B cell (primary cell): ENCODE data around the gene COL4A6. TPM values are rescaled to one million over a fixed set of nuclear protein-coding genes. Genes with fewer than 3 reads are reported as not detected.

Experiments
- ATAC-seq: fragments of 200-7000 bp; cut with Tn5 transposase; one replicate; pipeline ENCODE4 v1.10.0; 2021; ENCODE audit warnings: low read depth, mild to moderate bottlenecking, moderate number of reproducible peaks, moderate library complexity
- CTCF ChIA-PET: fragments of 350-600 bp; sonication (Branson Sonifier 250); formaldehyde crosslinking; loops from one replicate; lab custom pipeline; 2021; ENCODE audit warnings: antibody characterized with exemption, inconsistent platforms; lab: Charles Lee
- POLR2A ChIA-PET: fragments of 350-600 bp; sonication (Branson Sonifier 250); formaldehyde crosslinking; loops from one replicate; lab custom pipeline; 2021; ENCODE audit warnings: antibody characterized with exemption; lab: Charles Lee
- DNase-seq: peaks from one replicate; pipeline ENCODE4 v3.0.0; 2013
- H2AFZ ChIP-seq: 2 replicates; pipeline ENCODE4 v1.6.1; 2012; ENCODE audit warnings: mild to moderate bottlenecking, low read depth, low read length; ENCODE audit not compliant: insufficient read depth, poor library complexity, severe bottlenecking
- H3K27ac ChIP-seq, 2 donors: 1 replicate in 1 of 2; 2 replicates in 1 of 2; pipeline ENCODE4 v1.5.1; 2012 to 2013; ENCODE audit warnings: low read length in 2 of 2, mild to moderate bottlenecking in 2 of 2, moderate library complexity in 1 of 2
- H3K27me3 ChIP-seq, 4 experiments: fragments of 200-600 bp in 1 of 4; sonication (generic) in 1 of 4; replicated peaks in 1 of 4; 1 replicate in 2 of 4; 2 replicates in 2 of 4; pipeline versions ENCODE4 v1.6.1 to v1.7.0; 2013 to 2016; ENCODE audit warnings: low read length in 3 of 4, mild to moderate bottlenecking in 2 of 4, mixed read lengths in 1 of 4, moderate library complexity in 1 of 4; ENCODE audit not compliant: insufficient read depth in 4 of 4, control insufficient read depth in 3 of 4; ENCODE audit errors: control extremely low read depth in 1 of 4
- H3K36me3 ChIP-seq, 2 experiments: replicated peaks in 1 of 2; 1 replicate in 1 of 2; 2 replicates in 1 of 2; pipeline versions ENCODE4 v1.6.1 to v1.7.1; 2013; ENCODE audit warnings: low read length in 1 of 2; ENCODE audit not compliant: insufficient read depth in 2 of 2, control insufficient read depth in 1 of 2; ENCODE audit errors: control extremely low read depth in 1 of 2, extremely low read depth in 1 of 2
- H3K4me1 ChIP-seq, 2 donors: fragments of 200-600 bp in 1 of 2; sonication (generic) in 1 of 2; 1 replicate in 1 of 2; 2 replicates in 1 of 2; pipeline versions ENCODE4 v1.5.1 to v1.6.1; 2013 to 2017; ENCODE audit warnings: low read length in 2 of 2; ENCODE audit not compliant: control insufficient read depth in 2 of 2, insufficient read depth in 2 of 2
- H3K4me2 ChIP-seq: replicated peaks from 2 replicates; pipeline ENCODE3; 2012; ENCODE audit warnings: mild to moderate bottlenecking, low read depth, low read length; ENCODE audit not compliant: poor library complexity, severe bottlenecking
- H3K4me3 ChIP-seq, 5 experiments: fragments of 200-600 bp in 1 of 5; sonication (generic) in 1 of 5; 1 replicate in 3 of 5; 2 replicates in 2 of 5; pipeline versions ENCODE4 v1.5.1 to v1.7.0; 2011 to 2016; ENCODE audit warnings: low read length in 4 of 5, mild to moderate bottlenecking in 4 of 5, low read depth in 2 of 5, control low read depth in 1 of 5, moderate library complexity in 1 of 5; ENCODE audit not compliant: insufficient read depth in 1 of 5; ENCODE audit errors: control extremely low read depth in 1 of 5, extremely low read depth in 1 of 5
- H3K79me2 ChIP-seq: fragments of 200-600 bp; sonication (generic); one replicate; pipeline ENCODE4 v1.6.0; 2016; ENCODE audit warnings: low read length; ENCODE audit not compliant: control insufficient read depth, insufficient read depth
- H3K9ac ChIP-seq: fragments of 200-600 bp; sonication (generic); 2 replicates; pipeline ENCODE4 v1.6.1; 2017; ENCODE audit warnings: mild to moderate bottlenecking, low read length, moderate library complexity
- H3K9me3 ChIP-seq, 3 donors: one replicate each; pipeline versions ENCODE4 v1.6.1 to v1.7.1; 2013; ENCODE audit warnings: low read length in 2 of 3; ENCODE audit not compliant: control insufficient read depth in 2 of 3, insufficient read depth in 1 of 3; ENCODE audit errors: control extremely low read depth in 1 of 3
- H4K20me1 ChIP-seq: 2 replicates; pipeline ENCODE4 v1.6.0; 2012; ENCODE audit warnings: mild to moderate bottlenecking, low read length; ENCODE audit not compliant: insufficient read depth, control insufficient read depth, poor library complexity, severe bottlenecking
- H3K27ac Mint-ChIP-seq: one replicate; pipeline ENCODE4 v1.8.0; 2021; ENCODE audit warnings: mixed read lengths
- H3K27me3 Mint-ChIP-seq: one replicate; pipeline ENCODE4 v1.8.0; 2021; ENCODE audit warnings: mixed read lengths
- H3K4me1 Mint-ChIP-seq: one replicate; pipeline ENCODE4 v1.8.0; 2021; ENCODE audit warnings: mixed read lengths
- H3K4me3 Mint-ChIP-seq: one replicate; pipeline ENCODE4 v1.8.0; 2021; ENCODE audit warnings: mixed read lengths
- H3K9me3 Mint-ChIP-seq: one replicate; pipeline ENCODE4 v1.8.0; 2022; ENCODE audit warnings: mixed read lengths; ENCODE audit not compliant: insufficient read depth
- EZH2 ChIP-seq: IDR thresholded peaks from 2 replicates; pipeline ENCODE4 v1.6.1; 2012; ENCODE audit warnings: borderline replicate concordance, low read depth, mild to moderate bottlenecking, moderate library complexity, low read length; ENCODE audit not compliant: insufficient read depth, poor library complexity, severe bottlenecking
- WGBS: methylation state at CpG from one replicate; pipeline ENCODE4 v1.1.5; 2013; ENCODE audit warnings: missing lambda C conversion rate; ENCODE audit not compliant: insufficient coverage; 5-methylcytosine and 5-hydroxymethylcytosine counted together
- intact Hi-C: fragments of 100-400 bp; cut with micrococcal nuclease; formaldehyde crosslinking; loops from one replicate; pipeline ENCODE4 v1.10.0; 2022
- polyA plus RNA-seq: library from polyadenylated mRNA; depleted of rRNA; stranded (reverse); fragments of >200 nt; gene quantifications from 2 replicates; pipeline ENCODE4 v1.2.3, GENCODE V29; 2012
- total RNA-seq, 2 donors: library from RNA; stranded (reverse); fragments of 120-200 nt in 1 of 2; gene quantifications; 1 replicate in 1 of 2; 2 replicates in 1 of 2; pipeline versions ENCODE4 v1.2.3 to v1.2.4, GENCODE V29; 2013 to 2022
- TF ChIP-seq, protein P1 (sequence below): fragments of 200-600 bp; IDR thresholded peaks from one replicate; pipeline ENCODE4 v1.8.0; 2022; ENCODE audit warnings: antibody characterized with exemption, mild to moderate bottlenecking

The COL4A6 gene
- total and polyA plus RNA-seq, 2 donors (not counting 1 experiment from before 2014, with no cell fraction given): not detected

DNA sequence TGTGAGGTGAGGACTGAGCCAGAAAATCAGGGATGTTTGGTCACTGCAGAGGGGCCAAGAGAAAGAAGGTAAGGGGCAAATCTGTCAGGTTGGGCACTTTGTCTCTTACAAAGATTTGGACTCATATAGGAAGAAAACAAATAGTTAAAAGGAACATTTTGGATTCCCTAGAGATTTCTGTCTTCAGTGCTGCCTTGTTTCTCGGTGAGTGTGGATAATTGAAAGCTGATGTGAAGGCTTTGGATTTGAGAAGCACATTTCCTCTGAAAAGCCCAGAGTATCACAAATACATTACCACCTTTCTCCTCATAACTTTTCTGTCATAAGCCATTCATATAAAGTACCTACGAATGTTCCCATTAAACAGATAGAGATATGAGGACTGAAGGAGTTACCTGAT lies 239.2 kb downstream of the COL4A6 start:
- Mint-ChIP-seq H3K9me3 (no peaks in the 10 kb centered on the region), H3K27me3 (peaks cover 10% of the 10 kb centered on the region), H3K4me3 (no peak overlapping the region), H3K4me1 (no peaks in the 10 kb centered on the region), H3K27ac (no peak overlapping the region)
- TF ChIP-seq, protein P1, sequence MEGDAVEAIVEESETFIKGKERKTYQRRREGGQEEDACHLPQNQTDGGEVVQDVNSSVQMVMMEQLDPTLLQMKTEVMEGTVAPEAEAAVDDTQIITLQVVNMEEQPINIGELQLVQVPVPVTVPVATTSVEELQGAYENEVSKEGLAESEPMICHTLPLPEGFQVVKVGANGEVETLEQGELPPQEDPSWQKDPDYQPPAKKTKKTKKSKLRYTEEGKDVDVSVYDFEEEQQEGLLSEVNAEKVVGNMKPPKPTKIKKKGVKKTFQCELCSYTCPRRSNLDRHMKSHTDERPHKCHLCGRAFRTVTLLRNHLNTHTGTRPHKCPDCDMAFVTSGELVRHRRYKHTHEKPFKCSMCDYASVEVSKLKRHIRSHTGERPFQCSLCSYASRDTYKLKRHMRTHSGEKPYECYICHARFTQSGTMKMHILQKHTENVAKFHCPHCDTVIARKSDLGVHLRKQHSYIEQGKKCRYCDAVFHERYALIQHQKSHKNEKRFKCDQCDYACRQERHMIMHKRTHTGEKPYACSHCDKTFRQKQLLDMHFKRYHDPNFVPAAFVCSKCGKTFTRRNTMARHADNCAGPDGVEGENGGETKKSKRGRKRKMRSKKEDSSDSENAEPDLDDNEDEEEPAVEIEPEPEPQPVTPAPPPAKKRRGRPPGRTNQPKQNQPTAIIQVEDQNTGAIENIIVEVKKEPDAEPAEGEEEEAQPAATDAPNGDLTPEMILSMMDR: no peak
- TF ChIP-seq EZH2: no peak
- H3K79me2 ChIP-seq: no peaks in the 10 kb centered on the region
- H4K20me1 ChIP-seq: no peaks in the 10 kb centered on the region
- no peaks in the 10 kb centered on the region for H3K9me3 ChIP-seq
- no CpG with 5 or more reads among the region's 2 CpGs for WGBS
- H2AFZ ChIP-seq: no peak overlapping the region
- no peaks in the 10 kb centered on the region for H3K4me1 ChIP-seq
- H3K27me3 ChIP-seq: peaks cover 0 to 3% (median 0%) of the 10 kb centered on the region in 4 experiments
- H3K9ac ChIP-seq: no peak overlapping the region
- no peak overlapping the region for H3K4me2 ChIP-seq
- POLR2A ChIA-PET: no interaction called here
- H3K36me3 ChIP-seq: no peaks in the 10 kb centered on the region
- CTCF ChIA-PET: no interaction called here
- H3K4me3 ChIP-seq: no peak overlapping the region
- no peak overlapping the region for H3K27ac ChIP-seq
- ATAC-seq (no peak), DNase-seq (no peak)
- intact Hi-C loops: no loop called here

- ChIA-PET CTCF (no interaction called here), POLR2A (no interaction called here)
- ATAC-seq (no peak), DNase-seq (no peak)
- H3K9me3 ChIP-seq: no peaks in the 10 kb centered on the region
- H3K9ac ChIP-seq: no peak overlapping the region
- H2AFZ ChIP-seq: no peak overlapping the region
- H3K4me3 Mint-ChIP-seq: no peak overlapping the region
- no peaks in the 10 kb centered on the region for H3K79me2 ChIP-seq
- H3K27me3 ChIP-seq: peaks cover 0 to 2% (median 0%) of the 10 kb centered on the region in 4 experiments
- H3K36me3 ChIP-seq: no peaks in the 10 kb centered on the region
- no peaks in the 10 kb centered on the region for H4K20me1 ChIP-seq
- H3K9me3 Mint-ChIP-seq: no peaks in the 10 kb centered on the region
- no peaks in the 10 kb centered on the region for H3K4me1 Mint-ChIP-seq
- 100% methylated on average over 1 of the region's 1 CpG for WGBS
- no peak overlapping the region for H3K27ac Mint-ChIP-seq
- no peak overlapping the region for H3K4me2 ChIP-seq
- intact Hi-C loops: no loop called here
- H3K4me3 ChIP-seq: no peak overlapping the region
- H3K27me3 Mint-ChIP-seq: peaks cover 10% of the 10 kb centered on the region
- H3K4me1 ChIP-seq: no peaks in the 10 kb centered on the region
- H3K27ac ChIP-seq: no peak overlapping the region
- no peak for TF ChIP-seq EZH2
- TF ChIP-seq, protein P1: no peak
These were observed 239.8 kb downstream of the COL4A6 start for GRCh38 chrX:108198420-108198819.
